ENCODE results near the gene TAF6L. TPM values are rescaled to one million over a fixed set of nuclear protein-coding genes. Genes with fewer than 3 reads are reported as not detected.

The TAF6L gene
- total and polyA plus RNA-seq, 2 of the 8 experiments (the other 6 are each of a cell fraction or from before 2014, with no cell fraction given), result 24.8 to 31.9 TPM

DNA sequence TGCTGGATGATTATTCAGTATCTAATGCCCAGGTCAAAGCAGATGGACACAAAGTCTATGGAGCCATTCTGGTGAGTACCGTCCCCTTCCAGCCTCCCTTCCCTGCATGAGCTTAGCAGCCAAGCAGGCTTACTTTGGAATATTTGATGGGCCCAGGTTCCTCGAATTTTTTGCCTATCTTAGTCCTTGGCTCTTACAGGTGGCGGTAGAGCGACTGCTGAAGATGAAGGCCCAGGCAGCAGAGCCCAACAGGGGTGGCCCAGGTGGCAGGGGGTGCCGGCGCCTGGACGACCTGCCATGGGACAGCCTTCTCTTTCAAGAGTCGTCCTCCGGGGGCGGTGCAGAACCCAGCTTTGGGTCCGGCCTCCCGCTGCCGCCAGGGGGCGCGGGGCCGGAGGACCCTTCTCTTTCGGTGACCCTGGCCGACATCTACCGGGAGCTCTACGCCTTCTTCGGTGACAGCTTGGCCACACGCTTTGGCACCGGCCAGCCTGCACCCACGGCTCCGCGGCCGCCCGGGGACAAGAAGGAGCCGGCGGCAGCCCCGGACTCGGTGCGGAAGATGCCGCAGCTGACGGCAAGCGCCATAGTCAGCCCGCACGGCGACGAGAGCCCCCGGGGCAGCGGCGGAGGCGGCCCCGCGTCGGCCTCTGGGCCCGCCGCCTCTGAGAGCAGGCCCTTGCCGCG is 15.3 kb downstream of the TAF6L start (continued):
- TF ChIP-seq, protein P1, sequence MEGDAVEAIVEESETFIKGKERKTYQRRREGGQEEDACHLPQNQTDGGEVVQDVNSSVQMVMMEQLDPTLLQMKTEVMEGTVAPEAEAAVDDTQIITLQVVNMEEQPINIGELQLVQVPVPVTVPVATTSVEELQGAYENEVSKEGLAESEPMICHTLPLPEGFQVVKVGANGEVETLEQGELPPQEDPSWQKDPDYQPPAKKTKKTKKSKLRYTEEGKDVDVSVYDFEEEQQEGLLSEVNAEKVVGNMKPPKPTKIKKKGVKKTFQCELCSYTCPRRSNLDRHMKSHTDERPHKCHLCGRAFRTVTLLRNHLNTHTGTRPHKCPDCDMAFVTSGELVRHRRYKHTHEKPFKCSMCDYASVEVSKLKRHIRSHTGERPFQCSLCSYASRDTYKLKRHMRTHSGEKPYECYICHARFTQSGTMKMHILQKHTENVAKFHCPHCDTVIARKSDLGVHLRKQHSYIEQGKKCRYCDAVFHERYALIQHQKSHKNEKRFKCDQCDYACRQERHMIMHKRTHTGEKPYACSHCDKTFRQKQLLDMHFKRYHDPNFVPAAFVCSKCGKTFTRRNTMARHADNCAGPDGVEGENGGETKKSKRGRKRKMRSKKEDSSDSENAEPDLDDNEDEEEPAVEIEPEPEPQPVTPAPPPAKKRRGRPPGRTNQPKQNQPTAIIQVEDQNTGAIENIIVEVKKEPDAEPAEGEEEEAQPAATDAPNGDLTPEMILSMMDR (IDR thresholded peaks at IDR 0.05; ENCODE audit: control extremely low read depth in 1 of 3, insufficient read depth in 1 of 3, low read depth in 1 of 3, low read length in 3 of 3), result peak; percentile 96 to 100 (median 96)
- TF ChIP-seq, protein P2, sequence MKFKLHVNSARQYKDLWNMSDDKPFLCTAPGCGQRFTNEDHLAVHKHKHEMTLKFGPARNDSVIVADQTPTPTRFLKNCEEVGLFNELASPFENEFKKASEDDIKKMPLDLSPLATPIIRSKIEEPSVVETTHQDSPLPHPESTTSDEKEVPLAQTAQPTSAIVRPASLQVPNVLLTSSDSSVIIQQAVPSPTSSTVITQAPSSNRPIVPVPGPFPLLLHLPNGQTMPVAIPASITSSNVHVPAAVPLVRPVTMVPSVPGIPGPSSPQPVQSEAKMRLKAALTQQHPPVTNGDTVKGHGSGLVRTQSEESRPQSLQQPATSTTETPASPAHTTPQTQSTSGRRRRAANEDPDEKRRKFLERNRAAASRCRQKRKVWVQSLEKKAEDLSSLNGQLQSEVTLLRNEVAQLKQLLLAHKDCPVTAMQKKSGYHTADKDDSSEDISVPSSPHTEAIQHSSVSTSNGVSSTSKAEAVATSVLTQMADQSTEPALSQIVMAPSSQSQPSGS (IDR thresholded peaks at IDR 0.05; ENCODE audit: low read length), result no peak
- TF ChIP-seq RXRA (IDR thresholded peaks at IDR 0.05; ENCODE audit: insufficient read depth, low read depth, low read length), result no peak
- TF ChIP-seq GTF2F1 (IDR thresholded peaks at IDR 0.05; ENCODE audit: borderline replicate concordance, low read depth, low read length), result no peak
- peak; percentile 76 for TF ChIP-seq YY1 (IDR thresholded peaks at IDR 0.05; ENCODE audit: low read depth, low read length)
- TF ChIP-seq SUZ12 (IDR thresholded peaks at IDR 0.05; ENCODE audit: low read length), result no peak
- no peak for TF ChIP-seq NRF1 (IDR thresholded peaks at IDR 0.05; ENCODE audit: low read depth, low read length)
- TF ChIP-seq, protein P3, sequence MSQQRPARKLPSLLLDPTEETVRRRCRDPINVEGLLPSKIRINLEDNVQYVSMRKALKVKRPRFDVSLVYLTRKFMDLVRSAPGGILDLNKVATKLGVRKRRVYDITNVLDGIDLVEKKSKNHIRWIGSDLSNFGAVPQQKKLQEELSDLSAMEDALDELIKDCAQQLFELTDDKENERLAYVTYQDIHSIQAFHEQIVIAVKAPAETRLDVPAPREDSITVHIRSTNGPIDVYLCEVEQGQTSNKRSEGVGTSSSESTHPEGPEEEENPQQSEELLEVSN (IDR thresholded peaks at IDR 0.05), result 0 out of 2 replicates have a peak, but pooled peaks have one; percentile 10
- TF ChIP-seq GABPA (IDR thresholded peaks at IDR 0.05; ENCODE audit: borderline replicate concordance, insufficient read depth, low read length), result peak; percentile 80
- no peak for TF ChIP-seq KDM5A (IDR thresholded peaks at IDR 0.05; ENCODE audit: low read length)
- TF ChIP-seq MAFK (IDR thresholded peaks at IDR 0.05; ENCODE audit: low read depth, low read length), result no peak
- TF ChIP-seq TBP (IDR thresholded peaks at IDR 0.05; ENCODE audit: low read depth, low read length), result peak; percentile 46; the same call in 1 of the 2 replicates

Data from H1 (cell line).